ENCODE results near the gene CBLN3.

Gene CBLN3

GRCh38 chr14:24426150-24426911 is 3.1 kb downstream of the CBLN3 start:
- DNase-seq (ENCODE audit: low spot score), result no peak

GRCh38 chr14:24425704-24426103 is 3.8 kb downstream of the CBLN3 start:
- DNase-seq (ENCODE audit: low spot score), result peak; percentile 59

GRCh38 chr14:24422694-24423601 is 6.5 kb downstream of the CBLN3 start:
- no peak for DNase-seq (ENCODE audit: low spot score)

- no peak for DNase-seq (ENCODE audit: low spot score)
Measured at GRCh38 chr14:24422261-24422660, 7.2 kb downstream of the CBLN3 start.

GRCh38 chr14:24418492-24418873 is 11.0 kb downstream of the CBLN3 start:
- DNase-seq (ENCODE audit: low spot score), result peak; percentile 63

GRCh38 chr14:24417832-24418491 is 11.5 kb downstream of the CBLN3 start:
- DNase-seq (ENCODE audit: low spot score), result no peak

GRCh38 chr14:24416932-24417619 is 12.4 kb downstream of the CBLN3 start:
- no peak for DNase-seq (ENCODE audit: low spot score)

- DNase-seq (ENCODE audit: low spot score), result no peak
Measured at GRCh38 chr14:24416254-24416931, 13.1 kb downstream of the CBLN3 start.

GRCh38 chr14:24415421-24416253 is 13.8 kb downstream of the CBLN3 start:
- no peak for DNase-seq (ENCODE audit: low spot score)

- DNase-seq (ENCODE audit: low spot score), result no peak
Measured at GRCh38 chr14:24414732-24415420, 14.6 kb downstream of the CBLN3 start.

GRCh38 chr14:24414077-24414476 is 15.4 kb downstream of the CBLN3 start:
- no peak for DNase-seq (ENCODE audit: low spot score)

GRCh38 chr14:24411443-24412389 is 17.8 kb downstream of the CBLN3 start:
- peak; percentile 67 for DNase-seq (ENCODE audit: low spot score)

GRCh38 chr14:24409956-24410355 is 19.5 kb downstream of the CBLN3 start:
- DNase-seq (ENCODE audit: low spot score), result no peak

GRCh38 chr14:24409192-24409591 is 20.3 kb downstream of the CBLN3 start:
- DNase-seq (ENCODE audit: low spot score), result no peak

- DNase-seq (ENCODE audit: low spot score), result no peak
Measured at GRCh38 chr14:24408764-24409163, 20.7 kb downstream of the CBLN3 start.

GRCh38 chr14:24407608-24408325 is 21.7 kb downstream of the CBLN3 start:
- no peak for DNase-seq (ENCODE audit: low spot score)

GRCh38 chr14:24406416-24406815 is 23.1 kb downstream of the CBLN3 start:
- no peak for DNase-seq (ENCODE audit: low spot score)

- DNase-seq (ENCODE audit: low spot score), result no peak
Measured at GRCh38 chr14:24404814-24405213, 24.7 kb downstream of the CBLN3 start.
